Peyer's patch (tissue), 4 donors: Measurements from ENCODE around the gene MTIF3. TPM values are rescaled to one million over a fixed set of nuclear protein-coding genes. Genes with fewer than 3 reads are reported as not detected.

Experiments
- DNase-seq, 3 donors: peaks; one replicate each; pipeline ENCODE4 v3.0.0-alpha.2; 2017 to 2019
- H3K27ac ChIP-seq, 4 donors: fragments of 200-600 bp; sonication (generic); one replicate each; pipeline ENCODE4 v1.5.1; 2016 to 2019
- H3K27me3 ChIP-seq, 2 donors: fragments of 200-600 bp; sonication (generic); one replicate each; pipeline ENCODE4 v1.5.1; 2019
- H3K36me3 ChIP-seq, 3 donors: fragments of 200-600 bp; sonication (generic); one replicate each; pipeline ENCODE4 v1.5.1; 2016 to 2019
- H3K4me1 ChIP-seq, 4 donors: fragments of 200-600 bp; sonication (generic); one replicate each; pipeline ENCODE4 v1.5.1; 2016 to 2019
- H3K4me3 ChIP-seq, 4 donors: fragments of 200-600 bp; sonication (generic); 1 replicate in 3 of 4; 2 replicates in 1 of 4; pipeline ENCODE4 v1.5.1; 2016 to 2019; ENCODE audit warnings: mild to moderate bottlenecking in 1 of 4
- H3K9me3 ChIP-seq, 4 donors: fragments of 200-600 bp; sonication (generic); one replicate each; pipeline ENCODE4 v1.5.1; 2016 to 2019; ENCODE audit warnings: mild to moderate bottlenecking in 1 of 4
- POLR2A ChIP-seq, 2 donors: fragments of 450-650 bp; IDR thresholded peaks; one replicate each; pipeline ENCODE4 v1.5.1; 2017; ENCODE audit warnings: antibody characterized with exemption in 2 of 2, mild to moderate bottlenecking in 2 of 2, moderate library complexity in 2 of 2
- total RNA-seq, 4 donors: library from RNA; depleted of rRNA; stranded (reverse); fragments of >200 nt; gene quantifications; one replicate each; pipeline ENCODE4 v1.1.0, GENCODE V29; 2016
- TF ChIP-seq, protein P1 (sequence below), 6 experiments: fragments of 450-650 bp in 4 of 6; fragments of 200-600 bp in 2 of 6; sonication (generic) in 1 of 6; IDR thresholded peaks; one replicate each; pipeline ENCODE4 v1.5.1; 2017 to 2019; ENCODE audit warnings: antibody characterized with exemption in 6 of 6, mild to moderate bottlenecking in 3 of 6, moderate library complexity in 1 of 6

The MTIF3 gene
- total RNA-seq, 4 donors from 2014 or later = 78.6 to 150 (median 86.4) TPM

- H3K4me3 ChIP-seq = no peak overlapping the region
- peak overlapping the region in 1 of 4 donors; percentile 53 for H3K27ac ChIP-seq
- H3K27me3 ChIP-seq = no peaks in the 10 kb centered on the region
- TF ChIP-seq POLR2A (IDR thresholded peaks at IDR 0.05) = no peak
- DNase-seq = peak in 2 of 3 donors; percentile 50 to 62
- H3K9me3 ChIP-seq = peaks cover 0 to 5% (median 0%) of the 10 kb centered on the region in 4 donors
- H3K4me1 ChIP-seq = no peaks in the 10 kb centered on the region
- no peaks in the 10 kb centered on the region for H3K36me3 ChIP-seq
Observed at GRCh38 chr13:27476943-27477703, 26.8 kb upstream of the MTIF3 start.

GRCh38 chr13:27474751-27475268 lies 24.4 kb upstream of the MTIF3 start:
- H3K9me3 ChIP-seq = no peaks in the 10 kb centered on the region
- H3K4me3 ChIP-seq = no peak overlapping the region
- H3K4me1 ChIP-seq = no peaks in the 10 kb centered on the region
- H3K36me3 ChIP-seq = no peaks in the 10 kb centered on the region
- H3K27ac ChIP-seq = no peak overlapping the region
- H3K27me3 ChIP-seq = no peaks in the 10 kb centered on the region
- no peak for TF ChIP-seq POLR2A (IDR thresholded peaks at IDR 0.05)
- TF ChIP-seq, protein P1, sequence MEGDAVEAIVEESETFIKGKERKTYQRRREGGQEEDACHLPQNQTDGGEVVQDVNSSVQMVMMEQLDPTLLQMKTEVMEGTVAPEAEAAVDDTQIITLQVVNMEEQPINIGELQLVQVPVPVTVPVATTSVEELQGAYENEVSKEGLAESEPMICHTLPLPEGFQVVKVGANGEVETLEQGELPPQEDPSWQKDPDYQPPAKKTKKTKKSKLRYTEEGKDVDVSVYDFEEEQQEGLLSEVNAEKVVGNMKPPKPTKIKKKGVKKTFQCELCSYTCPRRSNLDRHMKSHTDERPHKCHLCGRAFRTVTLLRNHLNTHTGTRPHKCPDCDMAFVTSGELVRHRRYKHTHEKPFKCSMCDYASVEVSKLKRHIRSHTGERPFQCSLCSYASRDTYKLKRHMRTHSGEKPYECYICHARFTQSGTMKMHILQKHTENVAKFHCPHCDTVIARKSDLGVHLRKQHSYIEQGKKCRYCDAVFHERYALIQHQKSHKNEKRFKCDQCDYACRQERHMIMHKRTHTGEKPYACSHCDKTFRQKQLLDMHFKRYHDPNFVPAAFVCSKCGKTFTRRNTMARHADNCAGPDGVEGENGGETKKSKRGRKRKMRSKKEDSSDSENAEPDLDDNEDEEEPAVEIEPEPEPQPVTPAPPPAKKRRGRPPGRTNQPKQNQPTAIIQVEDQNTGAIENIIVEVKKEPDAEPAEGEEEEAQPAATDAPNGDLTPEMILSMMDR (IDR thresholded peaks at IDR 0.05) = no peak
- peak in 1 of 3 donors; percentile 26 for DNase-seq

GRCh38 chr13:27472941-27473340 lies 22.6 kb upstream of the MTIF3 start:
- TF ChIP-seq, protein P1 (IDR thresholded peaks at IDR 0.05) = no peak
- TF ChIP-seq POLR2A (IDR thresholded peaks at IDR 0.05) = no peak
- H3K27me3 ChIP-seq = no peaks in the 10 kb centered on the region
- H3K4me1 ChIP-seq = no peaks in the 10 kb centered on the region
- peak in 1 of 3 donors; percentile 35 for DNase-seq
- no peak overlapping the region for H3K4me3 ChIP-seq
- no peak overlapping the region for H3K27ac ChIP-seq
- H3K36me3 ChIP-seq = no peaks in the 10 kb centered on the region
- no peaks in the 10 kb centered on the region for H3K9me3 ChIP-seq

DNA sequence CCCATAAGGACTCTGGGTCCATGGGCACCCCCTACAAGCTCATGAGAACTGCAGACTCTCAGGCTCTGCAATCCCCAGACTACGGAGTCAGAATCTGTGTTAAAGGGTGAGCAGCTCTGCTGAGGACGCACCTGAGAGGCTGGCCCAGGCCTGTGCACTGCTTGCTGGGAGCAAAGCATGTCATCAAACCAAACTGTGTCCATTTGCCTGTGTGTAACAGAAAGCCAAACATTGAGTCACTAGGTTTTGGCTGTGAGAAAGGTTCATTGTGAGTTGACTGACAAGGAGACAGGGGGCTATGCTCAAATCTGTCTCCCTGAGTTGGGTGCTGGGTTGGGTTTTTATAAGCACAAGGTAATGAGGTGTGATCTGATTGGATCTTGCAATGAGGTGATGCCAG lies 22.1 kb upstream of the MTIF3 start:
- Histone ChIP-seq H3K4me1 (no peaks in the 10 kb centered on the region), H3K4me3 (no peak overlapping the region), H3K9me3 (no peaks in the 10 kb centered on the region), H3K27me3 (no peaks in the 10 kb centered on the region), H3K36me3 (no peaks in the 10 kb centered on the region), H3K27ac (no peak overlapping the region)
- peak in 1 of 3 donors; percentile 0 for DNase-seq
- TF ChIP-seq, protein P1 (IDR thresholded peaks at IDR 0.05) = no peak
- TF ChIP-seq POLR2A (IDR thresholded peaks at IDR 0.05) = no peak

DNA sequence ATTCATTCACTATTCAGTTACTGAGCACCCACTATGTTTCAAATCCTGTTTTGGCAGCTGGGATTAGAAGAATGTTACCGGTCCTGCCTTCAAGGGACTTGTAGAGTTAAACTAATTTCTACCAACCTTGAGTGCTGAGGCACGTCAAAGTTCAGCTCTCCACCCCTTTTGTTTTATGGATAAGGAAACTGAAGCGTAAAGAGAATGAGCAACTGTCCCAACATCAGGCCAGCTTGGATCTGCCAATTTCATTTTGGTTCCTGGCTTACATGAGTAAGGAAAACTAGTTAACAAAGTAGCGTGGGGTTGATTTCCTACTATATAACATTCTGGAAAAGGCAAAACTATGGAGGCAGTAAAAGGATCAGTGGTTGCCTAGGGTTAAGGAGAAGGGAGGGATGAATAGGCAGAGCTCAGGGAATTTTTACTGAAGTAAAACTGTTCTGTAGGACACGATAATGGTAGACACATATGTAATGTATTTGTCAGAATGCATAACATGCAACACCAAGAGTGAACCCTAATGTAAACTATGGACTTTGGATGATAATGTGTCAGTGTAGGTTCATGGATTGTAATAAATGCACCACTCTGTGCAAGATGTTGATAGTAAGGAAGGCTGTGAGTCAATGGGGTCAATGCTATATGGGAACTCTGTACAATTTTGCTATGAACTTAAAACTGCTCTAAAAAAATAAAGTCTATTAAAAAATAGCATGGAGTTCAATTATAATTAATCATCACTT lies 19.9 kb upstream of the MTIF3 start:
- Histone ChIP-seq H3K27me3 (no peaks in the 10 kb centered on the region), H3K4me1 (no peaks in the 10 kb centered on the region), H3K27ac (peak overlapping the region in 3 of 4 donors; percentile 13 to 80 (median 39)), H3K4me3 (peak overlapping the region in 1 of 4 donors; percentile 36), H3K9me3 (no peaks in the 10 kb centered on the region), H3K36me3 (no peaks in the 10 kb centered on the region)
- TF ChIP-seq POLR2A (IDR thresholded peaks at IDR 0.05) = no peak
- TF ChIP-seq, protein P1 (IDR thresholded peaks at IDR 0.05) = no peak
- no peak for DNase-seq

DNA sequence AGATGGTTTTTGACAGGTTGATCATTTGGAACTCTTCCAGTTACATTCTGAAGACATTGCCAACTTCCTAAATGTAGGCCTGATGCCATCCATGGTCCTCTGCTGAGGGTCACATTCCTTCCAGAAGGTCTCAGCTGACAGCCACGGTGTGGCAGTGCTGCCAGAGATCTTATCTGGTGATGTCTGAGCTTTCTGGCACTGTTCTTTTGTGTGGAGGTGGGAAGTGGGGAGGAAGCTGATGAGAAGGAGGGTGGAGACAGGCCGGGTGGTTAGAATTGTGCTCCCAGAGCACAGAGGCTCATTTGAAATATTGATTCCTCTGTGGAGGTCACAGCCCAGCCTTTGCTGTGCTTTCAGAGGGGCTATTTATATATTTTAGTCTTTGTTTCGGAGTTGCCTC lies 16.1 kb upstream of the MTIF3 start:
- DNase-seq = no peak
- TF ChIP-seq, protein P1 (IDR thresholded peaks at IDR 0.05) = no peak
- TF ChIP-seq POLR2A (IDR thresholded peaks at IDR 0.05) = no peak
- no peak overlapping the region for H3K27ac ChIP-seq

More for the DNA sequence above, 16.1 kb upstream of the MTIF3 start:
- Histone ChIP-seq H3K27me3 (no peaks in the 10 kb centered on the region), H3K4me1 (no peaks in the 10 kb centered on the region), H3K9me3 (no peaks in the 10 kb centered on the region), H3K36me3 (no peaks in the 10 kb centered on the region), H3K4me3 (no peak overlapping the region)
